Kidney capillary endothelial cell (primary cell): ENCODE measurements around the gene LNX2.

Experiments used
- DNase-seq: peaks from one replicate; pipeline ENCODE4 v3.0.0-alpha.2; 2018; ENCODE audit warnings: low spot score

Gene LNX2

GRCh38 chr13:27504128-27504867 lies 116.0 kb downstream of the LNX2 start:
- DNase-seq = no peak

DNA sequence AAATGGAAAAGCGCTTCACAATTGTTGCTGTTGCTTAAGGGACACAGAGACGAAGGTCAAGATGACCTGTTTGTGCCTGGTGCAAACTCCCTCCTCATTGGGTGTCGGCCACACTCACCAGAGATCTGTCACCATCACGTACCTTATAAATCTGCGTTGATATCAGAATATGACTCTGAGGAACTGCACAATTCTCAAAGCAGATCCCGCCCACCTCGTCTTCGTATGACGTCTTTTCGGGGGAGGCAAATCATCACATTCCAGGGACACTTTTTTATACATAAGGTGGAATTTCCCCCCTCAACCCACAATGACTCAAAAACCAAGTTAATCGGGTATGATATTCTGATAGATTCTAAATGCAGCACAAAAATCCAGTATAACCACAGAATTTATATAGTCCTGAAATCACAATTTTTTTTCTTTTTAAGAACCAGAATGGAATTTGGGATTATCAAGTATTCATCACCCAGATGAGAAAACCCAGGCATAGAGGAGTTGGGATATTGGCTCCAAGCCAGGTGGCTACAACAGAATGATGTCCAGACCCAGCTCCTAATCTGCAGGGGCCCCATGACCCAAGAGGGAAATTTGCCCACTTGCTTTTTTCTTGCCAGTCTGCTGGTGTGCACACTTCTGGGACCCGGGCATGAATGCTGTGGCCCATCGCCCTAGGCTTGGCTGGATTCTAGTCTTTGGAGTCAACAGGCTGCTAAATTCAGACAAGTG lies 119.4 kb downstream of the LNX2 start:
- DNase-seq = no peak

DNA sequence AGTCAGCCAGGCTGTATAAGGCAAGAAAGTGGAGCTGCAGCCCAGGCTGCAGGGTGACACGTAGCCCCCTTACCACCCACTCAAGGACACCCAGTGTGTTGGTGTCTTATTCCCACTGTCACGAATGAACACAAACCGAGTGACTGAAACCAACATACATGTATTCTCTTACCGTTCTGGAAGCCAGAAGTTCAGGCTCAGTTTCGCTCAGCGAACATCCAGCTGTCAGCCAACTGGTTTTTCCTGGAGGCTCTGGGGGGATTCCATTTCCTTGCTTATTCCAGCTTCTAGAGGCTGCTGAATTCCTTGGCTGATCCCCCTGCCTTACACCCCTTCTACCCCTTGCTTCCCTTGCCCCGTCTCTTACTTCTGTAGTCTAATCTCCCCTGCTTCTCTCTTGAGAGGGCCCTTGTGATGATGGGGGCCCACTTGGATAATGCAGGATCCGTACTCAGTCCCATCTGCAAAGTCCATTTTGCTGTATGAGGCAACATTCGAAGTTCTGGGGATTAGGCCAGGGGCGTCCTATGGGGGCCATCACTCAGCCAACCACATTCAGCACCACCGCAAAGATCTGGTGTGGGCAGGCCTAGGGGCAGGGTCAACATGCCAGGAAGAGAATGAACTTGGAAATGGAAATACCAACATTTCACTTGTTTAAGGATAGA lies 122.6 kb downstream of the LNX2 start:
- DNase-seq = no peak

DNA sequence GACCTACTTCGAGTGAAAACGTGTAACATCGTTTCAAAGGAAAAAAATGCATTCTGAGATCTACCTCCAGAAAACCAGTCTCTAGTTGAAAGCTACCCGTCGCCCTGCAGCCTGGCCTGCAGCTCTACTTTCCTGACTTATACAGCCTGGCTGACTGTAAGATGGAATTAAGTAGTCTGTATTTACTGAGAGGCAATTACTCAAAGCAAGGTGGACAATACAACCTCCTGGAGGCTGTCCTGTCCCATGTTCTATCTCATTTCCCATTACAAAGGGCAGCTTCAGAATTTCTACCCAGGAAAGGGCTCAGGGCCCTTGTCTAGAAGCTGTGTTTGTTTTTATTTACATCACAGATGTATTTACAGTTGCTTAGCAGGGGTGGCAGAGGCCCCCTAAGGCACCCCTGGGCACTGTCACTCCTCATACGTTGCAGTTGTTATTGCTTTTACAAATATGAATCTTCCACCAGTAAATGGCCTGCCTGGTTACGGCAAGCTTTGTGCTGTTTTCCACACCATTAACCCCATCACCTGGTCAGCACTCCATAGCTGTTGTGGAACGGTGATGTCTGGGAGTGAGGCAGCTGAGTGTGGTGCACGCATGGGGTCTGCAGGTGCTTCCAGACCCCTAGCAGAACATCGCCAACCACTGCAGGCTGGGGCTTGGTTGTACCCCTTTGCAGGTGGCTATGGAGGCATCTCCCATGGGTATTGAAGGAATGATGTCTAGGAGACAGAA lies 123.6 kb downstream of the LNX2 start:
- DNase-seq = no peak

DNA sequence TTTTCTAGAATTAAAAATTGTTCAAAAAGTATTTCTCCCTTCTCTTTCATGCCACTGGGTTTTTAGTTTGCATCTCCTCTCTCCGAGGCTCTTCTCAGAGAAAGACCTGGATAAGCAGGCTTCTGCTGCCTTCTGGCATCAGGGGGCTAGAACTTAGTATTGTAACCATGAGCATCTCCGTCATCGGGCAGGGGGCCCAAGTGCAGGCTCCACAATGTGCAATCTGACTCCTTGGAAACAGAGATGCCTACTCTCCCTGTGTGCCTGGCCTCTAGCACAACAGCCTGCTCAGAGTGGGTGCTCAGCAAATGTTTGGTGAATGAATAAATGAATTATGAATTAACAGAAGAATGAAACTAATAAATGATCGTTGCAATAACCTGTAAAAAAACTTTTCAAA lies 124.3 kb downstream of the LNX2 start:
- DNase-seq = no peak
